Neural cell (in vitro differentiated cells): Measurements from ENCODE around the gene GEMIN2. TPM values are rescaled to one million over a fixed set of nuclear protein-coding genes. Genes with fewer than 3 reads are reported as not detected.
"Not testable (repeated sequence)": the region's sequence is repeated elsewhere in the genome, so short reads cannot be mapped to it uniquely, and the experiment has no call there.

Source experiments
- H2AFZ ChIP-seq: fragments of 200-600, 300-800 bp; sonication (generic), shearing (Covaris generic); 2 replicates; pipeline ENCODE4 v1.6.0; 2014; ENCODE audit warnings: low read depth, mild to moderate bottlenecking, antibody characterized with exemption, low read length, moderate library complexity
- H3F3A ChIP-seq: fragments of 200-600 bp; shearing (Covaris generic); 2 replicates; pipeline ENCODE4 v1.6.1; 2016; ENCODE audit warnings: mild to moderate bottlenecking, moderate library complexity, mixed read lengths, antibody characterized with exemption, low read length; ENCODE audit not compliant: insufficient read depth, poor library complexity, severe bottlenecking
- H3K27ac ChIP-seq: fragments of 200-600, 300-800 bp; sonication (generic), shearing (Covaris generic); 2 replicates; pipeline ENCODE4 v1.5.1; 2014; ENCODE audit warnings: mild to moderate bottlenecking, low read length, moderate library complexity
- H3K27me3 ChIP-seq: fragments of 300-800, 200-600 bp; sonication (generic), shearing (Covaris generic); 2 replicates; pipeline ENCODE4 v1.6.0; 2014; ENCODE audit warnings: mild to moderate bottlenecking, low read depth, low read length, moderate library complexity; ENCODE audit not compliant: insufficient read depth
- H3K36me3 ChIP-seq: fragments of 300-800, 200-600 bp; sonication (generic), shearing (Covaris generic); 2 replicates; pipeline ENCODE4 v1.5.1; 2014; ENCODE audit warnings: mild to moderate bottlenecking, antibody characterized with exemption, low read length, moderate library complexity; ENCODE audit not compliant: insufficient read depth
- H3K4me2 ChIP-seq: fragments of 300-800, 200-600 bp; sonication (generic), shearing (Covaris generic); 2 replicates; pipeline ENCODE4 v1.6.0; 2014; ENCODE audit warnings: mild to moderate bottlenecking, low read length
- H3K4me3 ChIP-seq: fragments of 300-800, 200-600 bp; sonication (generic), shearing (Covaris generic); 2 replicates; pipeline ENCODE4 v1.5.1; 2014; ENCODE audit warnings: mild to moderate bottlenecking, low read length, moderate library complexity
- H3K79me2 ChIP-seq: fragments of 200-600 bp; shearing (Covaris generic); replicated peaks from 2 replicates; pipeline ENCODE4 v1.6.0; 2014; ENCODE audit warnings: mild to moderate bottlenecking, low read length, moderate library complexity; ENCODE audit not compliant: insufficient read depth
- H3K9ac ChIP-seq: fragments of 300-800, 200-600 bp; sonication (generic), shearing (Covaris generic); 2 replicates; pipeline ENCODE4 v1.6.1; 2016; ENCODE audit warnings: mild to moderate bottlenecking, low read length, mixed read lengths
- H3K9me2 ChIP-seq: fragments of 200-600 bp; shearing (Covaris generic); 2 replicates; pipeline ENCODE4 v1.6.1; 2016; ENCODE audit warnings: mild to moderate bottlenecking, low read length, mixed read lengths; ENCODE audit not compliant: insufficient read depth
- H3K9me3 ChIP-seq: fragments of 200-600, 300-800 bp; sonication (generic), shearing (Covaris generic); 2 replicates; pipeline ENCODE4 v1.6.1; 2016; ENCODE audit warnings: mild to moderate bottlenecking, mixed run types, low read length, moderate library complexity, mixed read lengths
- H4K20me1 ChIP-seq: fragments of 200-600 bp; shearing (Covaris generic); 2 replicates; pipeline ENCODE4 v1.6.1; 2016; ENCODE audit warnings: mild to moderate bottlenecking, mixed run types; ENCODE audit not compliant: insufficient read depth
- CTCF ChIP-seq: fragments of 450-650 bp; IDR thresholded peaks from 2 replicates; pipeline ENCODE4 v1.5.1; 2014; ENCODE audit warnings: antibody characterized with exemption, mild to moderate bottlenecking, moderate library complexity; ENCODE audit not compliant: poor library complexity, severe bottlenecking
- EP300 ChIP-seq: fragments of 450-650 bp; conservative IDR thresholded peaks from 2 replicates; pipeline ENCODE4 v1.6.1; 2014; ENCODE audit warnings: antibody characterized with exemption, mild to moderate bottlenecking, moderate library complexity; ENCODE audit not compliant: poor library complexity, severe bottlenecking
- EZH2 ChIP-seq: fragments of 200-600, 300-800 bp; shearing (Covaris generic), sonication (generic); IDR thresholded peaks from 2 replicates; pipeline ENCODE4 v1.6.1; 2014; ENCODE audit warnings: antibody characterized with exemption, low read length, borderline replicate concordance, mild to moderate bottlenecking; ENCODE audit not compliant: insufficient read depth, poor library complexity, severe bottlenecking
- MXI1 ChIP-seq: fragments of 450-650 bp; conservative IDR thresholded peaks from 2 replicates; pipeline ENCODE4 v1.6.1; 2014; ENCODE audit warnings: antibody characterized with exemption, mild to moderate bottlenecking; ENCODE audit not compliant: poor library complexity, severe bottlenecking
- POLR2AphosphoS5 ChIP-seq: IDR thresholded peaks from 2 replicates; pipeline ENCODE4 v1.6.1; 2012
- RAD21 ChIP-seq: fragments of 450-650 bp; conservative IDR thresholded peaks from 2 replicates; pipeline ENCODE4 v1.6.1; 2014; ENCODE audit warnings: antibody characterized with exemption, mild to moderate bottlenecking, moderate library complexity
- SMC3 ChIP-seq: fragments of 450-650 bp; conservative IDR thresholded peaks from 2 replicates; pipeline ENCODE4 v1.6.1; 2014; ENCODE audit warnings: antibody characterized with exemption, mild to moderate bottlenecking, moderate library complexity; ENCODE audit not compliant: poor library complexity
- TAF1 ChIP-seq: IDR thresholded peaks from 2 replicates; pipeline ENCODE4 v1.6.1; 2012; ENCODE audit warnings: low read depth
- polyA plus RNA-seq: library from polyadenylated mRNA; depleted of rRNA; stranded (reverse); fragments of >200 nt; gene quantifications from 2 replicates; pipeline ENCODE4 v1.2.3, GENCODE V29; 2014

The GEMIN2 gene
- polyA plus RNA-seq, 1 donor from 2014 or later = 88.2 TPM

GRCh38 chr14:39102969-39103957 lies 10.9 kb upstream of the GEMIN2 start, which contains the start of gene SEC23A:
TSS of gene SEC23A (minus strand) at chr14:39103235. CDS start at chr14:39096118, 7,117 bp downstream.
- Histone ChIP-seq H3K27ac (peak within 1 kb of the TSS; percentile 72), H3K79me2 (peaks cover 40% of the 10 kb centered on the region), H3K4me2 (peak within 1 kb of the TSS; percentile 91), H3K27me3 (no peaks in the 10 kb centered on the region), H4K20me1 (no peaks in the 10 kb centered on the region), H3K4me3 (peak within 1 kb of the TSS; percentile 93), H3F3A (no peaks in the 10 kb centered on the region), H3K9me2 (no peaks in the 10 kb centered on the region), H3K36me3 (peaks cover 4% of the 10 kb centered on the region), H3K9me3 (no peaks in the 10 kb centered on the region), H2AFZ (peak within 1 kb of the TSS; percentile 97), H3K9ac (peak within 1 kb of the TSS; percentile 89)
- TF ChIP-seq MXI1 = peak; percentile 47
- TF ChIP-seq EP300 = no peak
- peak; percentile 55 for TF ChIP-seq TAF1
- no peak for TF ChIP-seq EZH2
- TF ChIP-seq SMC3 = peak; percentile 12
- no peak for TF ChIP-seq RAD21
- peak; percentile 83 for TF ChIP-seq POLR2AphosphoS5

GRCh38 chr14:39104078-39104801 lies 9.9 kb upstream of the GEMIN2 start:
- H3K27me3 ChIP-seq, H3K9ac ChIP-seq, H3K9me3 ChIP-seq, H4K20me1 ChIP-seq, H3K9me2 ChIP-seq, H2AFZ ChIP-seq, H3K27ac ChIP-seq, H3K36me3 ChIP-seq, H3F3A ChIP-seq: not testable (repeated sequence)
- peak overlapping the region; percentile 93 for H3K4me3 ChIP-seq
- peak overlapping the region; percentile 91 for H3K4me2 ChIP-seq
- peaks cover 36% of the 10 kb centered on the region for H3K79me2 ChIP-seq

- no peaks in the 10 kb centered on the region for H3F3A ChIP-seq
- H3K79me2 ChIP-seq = peaks cover 10% of the 10 kb centered on the region
- no peaks in the 10 kb centered on the region for H3K9me3 ChIP-seq
- no peak overlapping the region for H3K9ac ChIP-seq
- H4K20me1 ChIP-seq = no peaks in the 10 kb centered on the region
- H3K27me3 ChIP-seq = no peaks in the 10 kb centered on the region
- no peaks in the 10 kb centered on the region for H3K9me2 ChIP-seq
- H3K36me3 ChIP-seq = no peaks in the 10 kb centered on the region
- H3K4me3 ChIP-seq = no peak overlapping the region
- no peak overlapping the region for H3K27ac ChIP-seq
- no peak overlapping the region for H2AFZ ChIP-seq
- TF ChIP-seq EP300 (no peak), RAD21 (peak; percentile 70), SMC3 (peak; percentile 80), CTCF (peak; percentile 76)
- no peak overlapping the region for H3K4me2 ChIP-seq
Measured at GRCh38 chr14:39107591-39107996, 6.5 kb upstream of the GEMIN2 start.
